GM23338 (cell line): ENCODE data around the gene TAMM41. TPM values are rescaled to one million over a fixed set of nuclear protein-coding genes. Genes with fewer than 3 reads are reported as not detected.
"Not testable (repeated sequence)": the region's sequence is repeated elsewhere in the genome, so short reads cannot be mapped to it uniquely, and the experiment has no call there.

Experiments
- ATAC-seq: fragments of 200-7000 bp; cut with Tn5 transposase; 3 replicates; pipeline ENCODE4 v1.9.1; 2020
- DNase-seq: peaks from one replicate; pipeline ENCODE4 v3.0.0-alpha.2; 2015; ENCODE audit warnings: low spot score
- H2AFZ ChIP-seq: fragments of 200-600 bp; sonication (generic); 2 replicates; pipeline ENCODE4 v1.8.0; 2016; ENCODE audit warnings: antibody characterized with exemption, mild to moderate bottlenecking, moderate library complexity
- H3F3A ChIP-seq: fragments of 200-600 bp; sonication (generic); replicated peaks from 2 replicates; pipeline ENCODE4 v1.8.0; 2017; ENCODE audit warnings: antibody characterized with exemption, mixed run types, low read depth
- H3K27ac ChIP-seq: fragments of 200-600 bp; sonication (generic); 2 replicates; pipeline ENCODE4 v1.6.1; 2016; ENCODE audit warnings: low read depth
- H3K27me3 ChIP-seq: fragments of 200-600 bp; sonication (generic); 2 replicates; pipeline ENCODE4 v1.8.0; 2016; ENCODE audit warnings: mild to moderate bottlenecking, mixed run types, moderate library complexity; ENCODE audit not compliant: insufficient read depth
- H3K36me3 ChIP-seq: fragments of 200-600 bp; sonication (generic); 2 replicates; pipeline ENCODE4 v1.8.0; 2016; ENCODE audit warnings: mild to moderate bottlenecking; ENCODE audit not compliant: insufficient read depth
- H3K4me1 ChIP-seq: fragments of 200-600 bp; sonication (generic); 2 replicates; pipeline ENCODE4 v1.8.0; 2016; ENCODE audit warnings: mild to moderate bottlenecking, moderate library complexity; ENCODE audit not compliant: insufficient read depth
- H3K4me2 ChIP-seq: fragments of 200-600 bp; sonication (generic); 2 replicates; pipeline ENCODE4 v1.7.1; 2017; ENCODE audit warnings: mixed run types
- H3K4me3 ChIP-seq: fragments of 200-600 bp; sonication (generic); 2 replicates; pipeline ENCODE4 v1.6.1; 2016; ENCODE audit warnings: mixed run types
- H3K79me2 ChIP-seq: fragments of 200-600 bp; sonication (generic); replicated peaks from 2 replicates; pipeline ENCODE4 v1.8.0; 2017; ENCODE audit warnings: mild to moderate bottlenecking; ENCODE audit not compliant: insufficient read depth
- H3K9me2 ChIP-seq: fragments of 200-600 bp; sonication (generic); 2 replicates; pipeline ENCODE4 v1.8.0; 2017; ENCODE audit not compliant: insufficient read depth
- H4K20me1 ChIP-seq: fragments of 200-600 bp; sonication (generic); replicated peaks from 2 replicates; pipeline ENCODE4 v1.8.0; 2017; ENCODE audit warnings: mild to moderate bottlenecking; ENCODE audit not compliant: insufficient read depth
- H3K27ac Mint-ChIP-seq: 2 replicates; pipeline ENCODE4 v1.8.0; 2020; ENCODE audit warnings: inconsistent platforms, mild to moderate bottlenecking, moderate library complexity, mixed read lengths
- H3K27me3 Mint-ChIP-seq: 3 replicates; pipeline ENCODE4 v1.8.0; 2022; ENCODE audit warnings: low read depth, mild to moderate bottlenecking, moderate library complexity, mixed read lengths, inconsistent platforms; ENCODE audit not compliant: insufficient read depth, poor library complexity
- H3K36me3 Mint-ChIP-seq: 3 replicates; pipeline ENCODE4 v1.8.0; 2021; ENCODE audit warnings: low read depth, mild to moderate bottlenecking, inconsistent platforms, moderate library complexity, mixed read lengths
- H3K4me1 Mint-ChIP-seq: 3 replicates; pipeline ENCODE4 v1.8.0; 2020; ENCODE audit warnings: mild to moderate bottlenecking, inconsistent platforms, mixed read lengths
- H3K4me3 Mint-ChIP-seq: 3 replicates; pipeline ENCODE4 v1.8.0; 2021; ENCODE audit warnings: moderate library complexity, mild to moderate bottlenecking, inconsistent platforms, mixed read lengths
- H3K9me3 Mint-ChIP-seq: 3 replicates; pipeline ENCODE4 v1.8.0; 2020; ENCODE audit warnings: moderate library complexity, mild to moderate bottlenecking, inconsistent platforms, mixed read lengths
- EZH2 ChIP-seq: fragments of 200-600 bp; sonication (generic); IDR thresholded peaks from one replicate; pipeline ENCODE4 v1.8.0; 2017; ENCODE audit warnings: antibody characterized with exemption, mild to moderate bottlenecking, low read depth; ENCODE audit not compliant: unreplicated experiment
- JUNB ChIP-seq: IDR thresholded peaks from one replicate; pipeline ENCODE4 v1.6.1; 2016; ENCODE audit warnings: antibody characterized with exemption; ENCODE audit not compliant: unreplicated experiment
- STAT1 ChIP-seq: IDR thresholded peaks from one replicate; pipeline ENCODE4 v1.6.1; 2016; ENCODE audit warnings: antibody characterized with exemption; ENCODE audit not compliant: unreplicated experiment
- polyA plus RNA-seq: library from polyadenylated mRNA; unstranded; fragments of >200 nt; fragmentation: Nextera tagmentation; extraction: Ambion mirVana; gene quantifications from 2 replicates; pipeline ENCODE4 v1.2.1, GENCODE V29; 2016
- total RNA-seq: library from RNA; depleted of rRNA; stranded (reverse); fragments of >200 nt; shearing (Covaris generic); gene quantifications from 2 replicates; pipeline ENCODE4 v1.2.3, GENCODE V29; 2014
- TF ChIP-seq, protein P1 (sequence below), 2 experiments: fragments of 200-600 bp in 1 of 2; sonication (generic) in 1 of 2; conservative IDR thresholded peaks; 2 replicates each; pipeline versions ENCODE4 v1.5.1 to v1.6.1; 2016 to 2017; ENCODE audit warnings: antibody characterized with exemption in 2 of 2, low read depth in 2 of 2, mild to moderate bottlenecking in 2 of 2, moderate library complexity in 1 of 2

The TAMM41 gene
- total and polyA plus RNA-seq, 2 experiments from 2014 or later: 8.9 to 19.2 TPM

- DNase-seq, ATAC-seq, H3K27me3 Mint-ChIP-seq, H4K20me1 ChIP-seq, H3K4me2 ChIP-seq, H3K36me3 ChIP-seq, H3K9me2 ChIP-seq, H3F3A ChIP-seq, H3K4me3 ChIP-seq, H3K36me3 Mint-ChIP-seq, H3K4me3 Mint-ChIP-seq, H3K79me2 ChIP-seq, H3K27ac Mint-ChIP-seq, H3K27ac ChIP-seq, H2AFZ ChIP-seq, H3K4me1 Mint-ChIP-seq, H3K27me3 ChIP-seq, H3K4me1 ChIP-seq: not testable (repeated sequence)
- peaks cover 18% of the 10 kb centered on the region for H3K9me3 Mint-ChIP-seq
Measured at GRCh38 chr3:11862145-11862544, 15.5 kb upstream of the TAMM41 start.

GRCh38 chr3:11860213-11860612 is 13.5 kb upstream of the TAMM41 start:
- not testable (repeated sequence) for H3K27me3 Mint-ChIP-seq

DNA sequence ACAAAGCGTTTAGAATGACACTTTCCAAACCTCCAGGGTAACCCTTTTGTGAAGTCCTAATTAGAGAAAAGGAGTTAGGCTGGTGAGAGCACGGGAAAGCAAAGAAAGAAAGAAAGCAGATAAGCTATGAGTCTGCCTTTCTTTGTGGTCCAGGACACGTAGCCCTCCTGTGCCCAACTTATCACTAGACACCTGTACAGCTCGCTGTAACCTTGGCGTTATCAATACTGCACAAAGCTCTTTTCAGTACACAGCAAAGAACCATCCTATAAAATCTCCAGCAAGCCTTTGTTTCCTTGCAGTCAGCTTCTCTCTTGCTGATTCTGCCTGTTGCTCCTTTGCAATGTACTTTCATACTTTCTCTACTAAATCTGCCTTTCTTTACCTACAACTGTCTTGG is 6.8 kb upstream of the TAMM41 start:
- no peak overlapping the region for H2AFZ ChIP-seq
- no peak overlapping the region for H3K4me2 ChIP-seq
- no peaks in the 10 kb centered on the region for H3K79me2 ChIP-seq
- ATAC-seq (no peak), DNase-seq (no peak)
- no peaks in the 10 kb centered on the region for H3K27me3 ChIP-seq
- no peaks in the 10 kb centered on the region for H3F3A ChIP-seq
- no peak overlapping the region for H3K27ac Mint-ChIP-seq
- TF ChIP-seq EZH2 (no peak), JUNB (no peak)
- H3K36me3 ChIP-seq: 0 out of 2 replicates have a peak, but pooled peaks cover 2% of the 10 kb centered on the region
- no peak overlapping the region for H3K27ac ChIP-seq
- H3K4me1 Mint-ChIP-seq: no peaks in the 10 kb centered on the region
- no peaks in the 10 kb centered on the region for H3K27me3 Mint-ChIP-seq
- H3K36me3 Mint-ChIP-seq: no peaks in the 10 kb centered on the region
- H3K9me3 Mint-ChIP-seq: peaks cover 16% of the 10 kb centered on the region; the same call in 2 of the 3 replicates
- H3K4me3 ChIP-seq: no peak overlapping the region
- no peaks in the 10 kb centered on the region for H3K9me2 ChIP-seq
- H4K20me1 ChIP-seq: no peaks in the 10 kb centered on the region
- H3K4me1 ChIP-seq: no peaks in the 10 kb centered on the region
- H3K4me3 Mint-ChIP-seq: no peak overlapping the region

More at GRCh38 chr3:11860213-11860612, 13.5 kb upstream of the TAMM41 start:
- H3K9me2 ChIP-seq, H3K4me1 Mint-ChIP-seq, H3K4me2 ChIP-seq, H2AFZ ChIP-seq, H4K20me1 ChIP-seq, H3K79me2 ChIP-seq, H3K36me3 ChIP-seq, H3K27me3 ChIP-seq, H3K4me1 ChIP-seq, H3K27ac ChIP-seq, DNase-seq, H3K36me3 Mint-ChIP-seq, H3K4me3 Mint-ChIP-seq, H3K27ac Mint-ChIP-seq, H3F3A ChIP-seq, H3K4me3 ChIP-seq, ATAC-seq: not testable (repeated sequence)
- peaks cover 26% of the 10 kb centered on the region for H3K9me3 Mint-ChIP-seq

- no peak overlapping the region for H3K27ac ChIP-seq
- no peaks in the 10 kb centered on the region for H3F3A ChIP-seq
- no peaks in the 10 kb centered on the region; the same call in 2 of the 3 replicates for H3K36me3 Mint-ChIP-seq
- 0 out of 2 replicates have a peak, but pooled peaks cover 2% of the 10 kb centered on the region for H3K36me3 ChIP-seq
- H3K9me2 ChIP-seq: no peaks in the 10 kb centered on the region
- TF ChIP-seq STAT1: no peak
- TF ChIP-seq, protein P1, sequence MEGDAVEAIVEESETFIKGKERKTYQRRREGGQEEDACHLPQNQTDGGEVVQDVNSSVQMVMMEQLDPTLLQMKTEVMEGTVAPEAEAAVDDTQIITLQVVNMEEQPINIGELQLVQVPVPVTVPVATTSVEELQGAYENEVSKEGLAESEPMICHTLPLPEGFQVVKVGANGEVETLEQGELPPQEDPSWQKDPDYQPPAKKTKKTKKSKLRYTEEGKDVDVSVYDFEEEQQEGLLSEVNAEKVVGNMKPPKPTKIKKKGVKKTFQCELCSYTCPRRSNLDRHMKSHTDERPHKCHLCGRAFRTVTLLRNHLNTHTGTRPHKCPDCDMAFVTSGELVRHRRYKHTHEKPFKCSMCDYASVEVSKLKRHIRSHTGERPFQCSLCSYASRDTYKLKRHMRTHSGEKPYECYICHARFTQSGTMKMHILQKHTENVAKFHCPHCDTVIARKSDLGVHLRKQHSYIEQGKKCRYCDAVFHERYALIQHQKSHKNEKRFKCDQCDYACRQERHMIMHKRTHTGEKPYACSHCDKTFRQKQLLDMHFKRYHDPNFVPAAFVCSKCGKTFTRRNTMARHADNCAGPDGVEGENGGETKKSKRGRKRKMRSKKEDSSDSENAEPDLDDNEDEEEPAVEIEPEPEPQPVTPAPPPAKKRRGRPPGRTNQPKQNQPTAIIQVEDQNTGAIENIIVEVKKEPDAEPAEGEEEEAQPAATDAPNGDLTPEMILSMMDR (conservative IDR thresholded peaks at IDR 0.05; ENCODE audit: low read depth in 2 of 2): peak; percentile 22 to 45; a peak in 2 of 4 replicates
- H4K20me1 ChIP-seq: no peaks in the 10 kb centered on the region
- no peak overlapping the region for H3K4me2 ChIP-seq
- H3K9me3 Mint-ChIP-seq: peaks cover 6% of the 10 kb centered on the region; the same call in 2 of the 3 replicates
- peaks cover 9% of the 10 kb centered on the region for H3K27me3 Mint-ChIP-seq
- H3K79me2 ChIP-seq: peaks cover 12% of the 10 kb centered on the region; the same call in 1 of the 2 replicates
- no peak overlapping the region for H2AFZ ChIP-seq
- no peak overlapping the region for H3K4me3 Mint-ChIP-seq
- H3K4me1 ChIP-seq: peaks cover 14% of the 10 kb centered on the region; the same call in 1 of the 2 replicates
- peaks cover 11% of the 10 kb centered on the region for H3K27me3 ChIP-seq
- DNase-seq: no peak
- ATAC-seq: no peak
- peaks cover 10% of the 10 kb centered on the region for H3K4me1 Mint-ChIP-seq
- no peak overlapping the region for H3K27ac Mint-ChIP-seq
- no peak overlapping the region for H3K4me3 ChIP-seq
Measured at GRCh38 chr3:11850003-11850402, 3.3 kb upstream of the TAMM41 start.
